SH-SY5Y (cell line): ENCODE data around the gene XPR1.

Experiments
- GATA2 ChIP-seq: IDR thresholded peaks from 2 replicates; pipeline ENCODE4 v1.6.1; 2011; ENCODE audit warnings: mild to moderate bottlenecking, low read depth, low read length
- GATA3 ChIP-seq: IDR thresholded peaks from 2 replicates; pipeline ENCODE4 v1.6.1; 2011; ENCODE audit warnings: low read depth, mild to moderate bottlenecking, low read length, moderate library complexity

GRCh38 chr1:180639871-180640270 is 8.0 kb downstream of the XPR1 start:
- no peak for TF ChIP-seq GATA3
- no peak for TF ChIP-seq GATA2
